Astrocyte (in vitro differentiated cells and primary cell): ENCODE data around the gene MORC2. TPM values are rescaled to one million over a fixed set of nuclear protein-coding genes. Genes with fewer than 3 reads are reported as not detected.

ENCODE experiments used
- DNase-seq: peaks from one replicate; pipeline ENCODE4 v3.0.0-alpha.2; 2010; ENCODE audit warnings: low read depth
- FAIRE-seq: peaks from 2 replicates; lab custom pipeline; 2011; peaks lifted over from hg19 to GRCh38; lab: Jason Lieb, UNC
- H2AFZ ChIP-seq: 2 replicates; pipeline ENCODE4 v1.6.0; 2012; ENCODE audit warnings: low read depth, low read length, inconsistent platforms
- H3K27ac ChIP-seq: 2 replicates; pipeline ENCODE4 v1.5.1; 2011; ENCODE audit warnings: low read depth, low read length, inconsistent platforms
- H3K27me3 ChIP-seq: 2 replicates; pipeline ENCODE4 v1.6.0; 2011; ENCODE audit warnings: low read length, inconsistent platforms; ENCODE audit not compliant: insufficient read depth
- H3K36me3 ChIP-seq: 2 replicates; pipeline ENCODE4 v1.5.1; 2011; ENCODE audit warnings: low read length, inconsistent platforms; ENCODE audit not compliant: insufficient read depth
- H3K4me1 ChIP-seq: 2 replicates; pipeline ENCODE4 v1.5.1; 2011; ENCODE audit warnings: low read length, inconsistent platforms; ENCODE audit not compliant: insufficient read depth
- H3K4me2 ChIP-seq: 2 replicates; pipeline ENCODE4 v1.6.0; 2012; ENCODE audit warnings: low read length, inconsistent platforms
- H3K4me3 ChIP-seq: 2 replicates; pipeline ENCODE4 v1.5.1; 2011; ENCODE audit warnings: low read depth, mild to moderate bottlenecking, low read length, inconsistent platforms; ENCODE audit not compliant: insufficient read depth
- H3K79me2 ChIP-seq: 2 replicates; pipeline ENCODE4 v1.6.0; 2012; ENCODE audit warnings: mild to moderate bottlenecking, low read length, inconsistent platforms; ENCODE audit not compliant: insufficient read depth
- H3K9ac ChIP-seq: 2 replicates; pipeline ENCODE4 v1.6.0; 2012; ENCODE audit warnings: mild to moderate bottlenecking, low read length, inconsistent platforms
- H3K9me3 ChIP-seq: 2 replicates; pipeline ENCODE4 v1.5.1; 2012; ENCODE audit warnings: low read depth, mild to moderate bottlenecking, low read length, inconsistent platforms; ENCODE audit not compliant: insufficient read depth
- H4K20me1 ChIP-seq: 2 replicates; pipeline ENCODE4 v1.6.0; 2012; ENCODE audit warnings: low read length, inconsistent platforms; ENCODE audit not compliant: insufficient read depth
- H3K27ac Mint-ChIP-seq: one replicate; pipeline ENCODE4 v1.8.0; 2021; ENCODE audit warnings: mild to moderate bottlenecking, mixed read lengths; ENCODE audit not compliant: unreplicated experiment
- H3K27me3 Mint-ChIP-seq: one replicate; pipeline ENCODE4 v1.8.0; 2021; ENCODE audit warnings: low read depth, mixed read lengths; ENCODE audit not compliant: unreplicated experiment
- H3K36me3 Mint-ChIP-seq: one replicate; pipeline ENCODE4 v1.8.0; 2021; ENCODE audit warnings: low read depth, mixed read lengths; ENCODE audit not compliant: unreplicated experiment
- H3K4me1 Mint-ChIP-seq: one replicate; pipeline ENCODE4 v1.8.0; 2021; ENCODE audit warnings: low read depth, mixed read lengths; ENCODE audit not compliant: unreplicated experiment
- H3K4me3 Mint-ChIP-seq: one replicate; pipeline ENCODE4 v1.8.0; 2021; ENCODE audit warnings: mild to moderate bottlenecking, moderate library complexity, mixed read lengths; ENCODE audit not compliant: unreplicated experiment
- H3K9me3 Mint-ChIP-seq: one replicate; pipeline ENCODE4 v1.8.0; 2021; ENCODE audit warnings: mild to moderate bottlenecking, mixed read lengths; ENCODE audit not compliant: unreplicated experiment
- CTCF ChIP-seq: IDR thresholded peaks from 2 replicates; pipeline ENCODE4 v1.5.1; 2011; ENCODE audit warnings: low read depth, mild to moderate bottlenecking, inconsistent platforms, low read length, moderate library complexity; ENCODE audit not compliant: insufficient read depth
- EZH2 ChIP-seq: IDR thresholded peaks from 2 replicates; pipeline ENCODE4 v1.6.1; 2012; ENCODE audit warnings: mild to moderate bottlenecking, low read length, inconsistent platforms; ENCODE audit not compliant: insufficient read depth
- total RNA-seq: library from RNA; stranded (reverse); gene quantifications from 2 replicates; pipeline ENCODE4 v1.2.1, GENCODE V29; 2021

MORC2 gene
- total RNA-seq, 1 donor from 2014 or later = 45.9 TPM

DNA sequence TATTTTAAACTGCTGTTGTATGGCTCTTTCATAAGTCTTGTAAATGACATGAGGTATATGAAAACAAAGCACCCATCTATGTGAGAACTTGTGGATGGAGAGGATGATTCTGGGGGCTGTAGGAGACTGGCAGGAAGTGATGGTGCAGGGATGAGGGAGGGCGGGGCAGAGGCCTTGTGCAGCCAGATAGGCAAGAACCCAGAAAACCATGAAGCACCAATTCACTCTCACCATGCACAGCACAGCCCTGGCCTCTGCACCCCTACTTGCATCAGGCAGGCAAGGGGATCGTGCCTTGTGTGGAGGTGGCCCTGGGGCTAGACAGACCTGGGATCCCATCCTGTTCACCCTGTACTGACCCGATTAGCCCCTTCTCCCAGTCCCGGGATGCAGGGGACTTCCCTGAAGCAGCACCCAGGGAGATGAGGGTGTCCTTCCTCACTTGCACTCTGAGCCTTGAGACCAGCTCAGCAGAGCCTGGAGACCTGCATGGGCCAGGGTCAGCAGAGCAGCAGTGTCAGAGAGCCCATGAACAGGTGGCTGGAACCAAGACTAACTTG is 85.5 kb downstream of the MORC2 start:
- DNase-seq (no peak), FAIRE-seq (no peak)
- no peak overlapping the region for H3K9ac ChIP-seq
- no peaks in the 10 kb centered on the region for H3K9me3 ChIP-seq
- no peak overlapping the region for H3K27ac ChIP-seq
- H3K4me1 Mint-ChIP-seq = peaks cover 2% of the 10 kb centered on the region
- H3K4me3 Mint-ChIP-seq = no peak overlapping the region
- H3K27me3 ChIP-seq = no peaks in the 10 kb centered on the region
- H3K36me3 ChIP-seq = no peaks in the 10 kb centered on the region
- no peaks in the 10 kb centered on the region for H3K4me1 ChIP-seq
- peaks cover 5% of the 10 kb centered on the region for H3K36me3 Mint-ChIP-seq
- no peaks in the 10 kb centered on the region for H3K79me2 ChIP-seq
- peaks cover 30% of the 10 kb centered on the region for H3K27me3 Mint-ChIP-seq
- H3K4me3 ChIP-seq = no peak overlapping the region
- peaks cover 2% of the 10 kb centered on the region for H3K9me3 Mint-ChIP-seq
- H4K20me1 ChIP-seq = no peaks in the 10 kb centered on the region
- H3K27ac Mint-ChIP-seq = no peak overlapping the region
- no peak overlapping the region for H2AFZ ChIP-seq
- H3K4me2 ChIP-seq = no peak overlapping the region
- TF ChIP-seq CTCF (no peak), EZH2 (no peak)

- no peaks in the 10 kb centered on the region for H3K9me3 ChIP-seq
- no peaks in the 10 kb centered on the region for H3K79me2 ChIP-seq
- TF ChIP-seq EZH2 (no peak), CTCF (no peak)
- H3K27ac Mint-ChIP-seq = no peak overlapping the region
- peaks cover 31% of the 10 kb centered on the region for H3K27me3 Mint-ChIP-seq
- DNase-seq (no peak), FAIRE-seq (no peak)
- no peaks in the 10 kb centered on the region for H3K36me3 ChIP-seq
- H3K4me2 ChIP-seq = no peak overlapping the region
- H3K27me3 ChIP-seq = no peaks in the 10 kb centered on the region
- peaks cover 6% of the 10 kb centered on the region for H3K36me3 Mint-ChIP-seq
- no peak overlapping the region for H3K9ac ChIP-seq
- peaks cover 2% of the 10 kb centered on the region for H3K9me3 Mint-ChIP-seq
- H4K20me1 ChIP-seq = no peaks in the 10 kb centered on the region
- H3K4me3 Mint-ChIP-seq = no peak overlapping the region
- H3K4me3 ChIP-seq = no peak overlapping the region
- no peak overlapping the region for H2AFZ ChIP-seq
- H3K4me1 ChIP-seq = no peaks in the 10 kb centered on the region
- peaks cover 2% of the 10 kb centered on the region for H3K4me1 Mint-ChIP-seq
- H3K27ac ChIP-seq = no peak overlapping the region
Measured at GRCh38 chr22:30882184-30882717, 86.3 kb downstream of the MORC2 start.

GRCh38 chr22:30881361-30882183 is 87.0 kb downstream of the MORC2 start:
- Histone ChIP-seq H3K27ac (no peak overlapping the region), H3K27me3 (no peaks in the 10 kb centered on the region), H3K79me2 (no peaks in the 10 kb centered on the region), H3K36me3 (no peaks in the 10 kb centered on the region), H3K4me1 (no peaks in the 10 kb centered on the region), H3K4me2 (no peak overlapping the region), H2AFZ (no peak overlapping the region), H3K9ac (no peak overlapping the region), H3K4me3 (no peak overlapping the region), H4K20me1 (no peaks in the 10 kb centered on the region), H3K9me3 (no peaks in the 10 kb centered on the region)
- peaks cover 30% of the 10 kb centered on the region for H3K27me3 Mint-ChIP-seq
- H3K4me1 Mint-ChIP-seq = peaks cover 2% of the 10 kb centered on the region
- H3K27ac Mint-ChIP-seq = no peak overlapping the region
- H3K36me3 Mint-ChIP-seq = peaks cover 7% of the 10 kb centered on the region
- no peak for FAIRE-seq
- no peak for DNase-seq
- TF ChIP-seq EZH2 = no peak
- TF ChIP-seq CTCF = no peak
- peaks cover 2% of the 10 kb centered on the region for H3K9me3 Mint-ChIP-seq
- H3K4me3 Mint-ChIP-seq = no peak overlapping the region
